ENCODE measurements around the gene FLOT1. TPM values are rescaled to one million over a fixed set of nuclear protein-coding genes. Genes with fewer than 3 reads are reported as not detected.

FLOT1 gene
- total and polyA plus RNA-seq, 2 of the 13 experiments (the other 11 are each of a cell fraction or from before 2014, with no cell fraction given): 82.3 to 130 TPM

DNA sequence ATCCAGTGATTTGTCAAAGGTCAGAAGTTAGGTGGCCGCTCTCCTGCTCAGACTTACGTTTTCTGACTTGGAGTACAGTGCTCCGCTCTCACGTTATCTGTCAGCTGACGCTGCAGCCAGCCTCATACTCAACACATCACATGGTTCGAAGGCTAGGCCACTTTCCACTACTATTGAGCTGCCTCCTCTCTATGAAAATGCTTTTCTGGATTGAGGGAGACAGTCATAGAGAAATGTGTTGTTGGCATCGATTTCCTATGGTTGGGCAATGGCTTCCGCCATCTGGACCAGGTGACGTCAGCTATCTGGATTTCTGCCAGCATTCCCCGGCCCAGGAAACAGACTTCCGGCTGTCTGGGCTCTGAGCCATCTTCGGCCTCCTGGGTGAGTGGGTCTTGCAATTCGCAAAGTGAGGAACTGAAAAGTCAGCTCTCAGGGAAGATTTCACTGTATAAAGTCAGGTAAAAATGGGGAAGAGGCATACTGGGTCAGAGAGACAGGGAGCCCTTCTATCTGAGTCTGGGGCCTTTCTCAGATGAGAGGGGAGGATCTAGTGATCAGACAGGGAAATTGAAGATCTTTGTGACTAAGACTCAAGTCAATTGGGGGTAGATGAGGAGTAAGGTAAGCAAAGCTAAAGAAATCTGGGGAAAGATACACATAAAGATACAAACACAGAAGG lies 39.4 kb upstream of the FLOT1 start (continued):
- TF ChIP-seq KLF9 (CRISPR knock-in tag; IDR thresholded peaks at IDR 0.05; ENCODE audit: low read depth) (peak; percentile 79; the same call in 1 of the 2 replicates), PHB2 (IDR thresholded peaks at IDR 0.05; ENCODE audit: partially characterized antibody) (no peak), RCOR2 (CRISPR knock-in tag; IDR thresholded peaks at IDR 0.05) (peak; percentile 84), ZSCAN12 (CRISPR knock-in tag; IDR thresholded peaks at IDR 0.05) (peak; percentile 56; the same call in 1 of the 2 replicates), NR2C2 (CRISPR knock-in tag; IDR thresholded peaks at IDR 0.05; ENCODE audit: borderline replicate concordance) (peak; percentile 67; the same call in 1 of the 2 replicates), ERF (CRISPR knock-in tag; IDR thresholded peaks at IDR 0.05) (peak; percentile 98), SAFB2 (CRISPR knock-in tag; IDR thresholded peaks at IDR 0.05; ENCODE audit: borderline replicate concordance, low read depth) (peak; percentile 59; the same call in 1 of the 2 replicates), SRSF1 (optimal IDR thresholded peaks at IDR 0.05; ENCODE audit: low read depth, low read length) (no peak), NBN (conservative IDR thresholded peaks at IDR 0.05) (no peak), HNRNPUL1 (IDR thresholded peaks at IDR 0.05; ENCODE audit: low read depth, low read length) (no peak), EED (CRISPR knock-in tag; IDR thresholded peaks at IDR 0.05) (peak; percentile 37; the same call in 1 of the 2 replicates), ARNT2 (CRISPR knock-in tag; IDR thresholded peaks at IDR 0.05; ENCODE audit: low read depth) (no peak; the same call in 1 of the 2 replicates), SP2 (CRISPR knock-in tag; IDR thresholded peaks at IDR 0.05) (no peak), CHD2 (IDR thresholded peaks at IDR 0.05; ENCODE audit: low read depth, low read length) (no peak), ZNF572 (CRISPR knock-in tag; IDR thresholded peaks at IDR 0.05) (no peak), ZNF75D (CRISPR knock-in tag; IDR thresholded peaks at IDR 0.05; ENCODE audit: borderline replicate concordance) (no peak), ZNF383 (CRISPR knock-in tag; IDR thresholded peaks at IDR 0.05; ENCODE audit: borderline replicate concordance) (no peak), PHF20 (CRISPR knock-in tag; IDR thresholded peaks at IDR 0.05) (peak; percentile 54; the same call in 1 of the 2 replicates), GFI1 (CRISPR knock-in tag; IDR thresholded peaks at IDR 0.05; ENCODE audit: borderline replicate concordance) (peak; percentile 86), DMAP1 (CRISPR knock-in tag; IDR thresholded peaks at IDR 0.05) (peak; percentile 82)
- TF ChIP-seq, protein P1, sequence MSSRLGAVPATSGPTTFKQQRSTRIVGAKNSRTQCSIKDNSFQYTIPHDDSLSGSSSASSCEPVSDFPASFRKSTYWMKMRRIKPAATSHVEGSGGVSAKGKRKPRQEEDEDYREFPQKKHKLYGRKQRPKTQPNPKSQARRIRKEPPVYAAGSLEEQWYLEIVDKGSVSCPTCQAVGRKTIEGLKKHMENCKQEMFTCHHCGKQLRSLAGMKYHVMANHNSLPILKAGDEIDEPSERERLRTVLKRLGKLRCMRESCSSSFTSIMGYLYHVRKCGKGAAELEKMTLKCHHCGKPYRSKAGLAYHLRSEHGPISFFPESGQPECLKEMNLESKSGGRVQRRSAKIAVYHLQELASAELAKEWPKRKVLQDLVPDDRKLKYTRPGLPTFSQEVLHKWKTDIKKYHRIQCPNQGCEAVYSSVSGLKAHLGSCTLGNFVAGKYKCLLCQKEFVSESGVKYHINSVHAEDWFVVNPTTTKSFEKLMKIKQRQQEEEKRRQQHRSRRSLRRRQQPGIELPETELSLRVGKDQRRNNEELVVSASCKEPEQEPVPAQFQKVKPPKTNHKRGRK (CRISPR knock-in tag; IDR thresholded peaks at IDR 0.05): no peak
- TF ChIP-seq, protein P2, sequence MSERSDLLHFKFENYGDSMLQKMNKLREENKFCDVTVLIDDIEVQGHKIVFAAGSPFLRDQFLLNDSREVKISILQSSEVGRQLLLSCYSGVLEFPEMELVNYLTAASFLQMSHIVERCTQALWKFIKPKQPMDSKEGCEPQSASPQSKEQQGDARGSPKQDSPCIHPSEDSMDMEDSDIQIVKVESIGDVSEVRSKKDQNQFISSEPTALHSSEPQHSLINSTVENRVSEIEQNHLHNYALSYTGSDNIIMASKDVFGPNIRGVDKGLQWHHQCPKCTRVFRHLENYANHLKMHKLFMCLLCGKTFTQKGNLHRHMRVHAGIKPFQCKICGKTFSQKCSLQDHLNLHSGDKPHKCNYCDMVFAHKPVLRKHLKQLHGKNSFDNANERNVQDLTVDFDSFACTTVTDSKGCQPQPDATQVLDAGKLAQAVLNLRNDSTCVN (CRISPR knock-in tag; IDR thresholded peaks at IDR 0.05; ENCODE audit: borderline replicate concordance): peak; percentile 100
- TF ChIP-seq, protein P3, sequence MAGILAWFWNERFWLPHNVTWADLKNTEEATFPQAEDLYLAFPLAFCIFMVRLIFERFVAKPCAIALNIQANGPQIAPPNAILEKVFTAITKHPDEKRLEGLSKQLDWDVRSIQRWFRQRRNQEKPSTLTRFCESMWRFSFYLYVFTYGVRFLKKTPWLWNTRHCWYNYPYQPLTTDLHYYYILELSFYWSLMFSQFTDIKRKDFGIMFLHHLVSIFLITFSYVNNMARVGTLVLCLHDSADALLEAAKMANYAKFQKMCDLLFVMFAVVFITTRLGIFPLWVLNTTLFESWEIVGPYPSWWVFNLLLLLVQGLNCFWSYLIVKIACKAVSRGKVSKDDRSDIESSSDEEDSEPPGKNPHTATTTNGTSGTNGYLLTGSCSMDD (CRISPR knock-in tag; IDR thresholded peaks at IDR 0.05): no peak
- TF ChIP-seq, protein P4, sequence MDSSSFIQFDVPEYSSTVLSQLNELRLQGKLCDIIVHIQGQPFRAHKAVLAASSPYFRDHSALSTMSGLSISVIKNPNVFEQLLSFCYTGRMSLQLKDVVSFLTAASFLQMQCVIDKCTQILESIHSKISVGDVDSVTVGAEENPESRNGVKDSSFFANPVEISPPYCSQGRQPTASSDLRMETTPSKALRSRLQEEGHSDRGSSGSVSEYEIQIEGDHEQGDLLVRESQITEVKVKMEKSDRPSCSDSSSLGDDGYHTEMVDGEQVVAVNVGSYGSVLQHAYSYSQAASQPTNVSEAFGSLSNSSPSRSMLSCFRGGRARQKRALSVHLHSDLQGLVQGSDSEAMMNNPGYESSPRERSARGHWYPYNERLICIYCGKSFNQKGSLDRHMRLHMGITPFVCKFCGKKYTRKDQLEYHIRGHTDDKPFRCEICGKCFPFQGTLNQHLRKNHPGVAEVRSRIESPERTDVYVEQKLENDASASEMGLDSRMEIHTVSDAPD (CRISPR knock-in tag; IDR thresholded peaks at IDR 0.05): no peak
- TF ChIP-seq, protein P5, sequence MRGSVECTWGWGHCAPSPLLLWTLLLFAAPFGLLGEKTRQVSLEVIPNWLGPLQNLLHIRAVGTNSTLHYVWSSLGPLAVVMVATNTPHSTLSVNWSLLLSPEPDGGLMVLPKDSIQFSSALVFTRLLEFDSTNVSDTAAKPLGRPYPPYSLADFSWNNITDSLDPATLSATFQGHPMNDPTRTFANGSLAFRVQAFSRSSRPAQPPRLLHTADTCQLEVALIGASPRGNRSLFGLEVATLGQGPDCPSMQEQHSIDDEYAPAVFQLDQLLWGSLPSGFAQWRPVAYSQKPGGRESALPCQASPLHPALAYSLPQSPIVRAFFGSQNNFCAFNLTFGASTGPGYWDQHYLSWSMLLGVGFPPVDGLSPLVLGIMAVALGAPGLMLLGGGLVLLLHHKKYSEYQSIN (CRISPR knock-in tag; IDR thresholded peaks at IDR 0.05; ENCODE audit: borderline replicate concordance): no peak
